ENCODE measurements around the gene WDR4. TPM values are rescaled to one million over a fixed set of nuclear protein-coding genes. Genes with fewer than 3 reads are reported as not detected.

WDR4 gene
- total and polyA plus RNA-seq, 2 experiments from 2014 or later = 22.5 to 50.2 TPM

DNA sequence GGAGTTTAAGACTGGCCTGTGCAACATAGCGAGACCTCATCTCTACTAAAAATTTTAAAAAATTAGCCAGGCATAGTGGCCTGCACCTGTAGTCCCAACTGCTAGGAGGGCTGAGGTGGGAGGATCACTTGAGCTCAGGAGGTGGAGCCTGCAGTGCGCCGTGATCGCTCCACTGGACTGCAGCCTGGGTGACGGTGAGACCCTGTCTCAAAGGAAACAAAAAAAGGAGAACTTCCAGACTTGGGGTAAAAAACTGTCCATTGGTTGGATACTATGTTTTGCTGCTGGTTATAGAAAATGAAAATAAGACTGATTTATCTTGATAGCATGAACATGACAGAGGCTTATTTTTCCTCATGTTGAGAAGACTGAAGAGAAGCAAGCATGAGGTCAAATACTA, 79.4 kb downstream of the WDR4 start (continued):
- TF ChIP-seq EZH2phosphoT487 (IDR thresholded peaks at IDR 0.05; ENCODE audit: unreplicated experiment) = no peak

DNA sequence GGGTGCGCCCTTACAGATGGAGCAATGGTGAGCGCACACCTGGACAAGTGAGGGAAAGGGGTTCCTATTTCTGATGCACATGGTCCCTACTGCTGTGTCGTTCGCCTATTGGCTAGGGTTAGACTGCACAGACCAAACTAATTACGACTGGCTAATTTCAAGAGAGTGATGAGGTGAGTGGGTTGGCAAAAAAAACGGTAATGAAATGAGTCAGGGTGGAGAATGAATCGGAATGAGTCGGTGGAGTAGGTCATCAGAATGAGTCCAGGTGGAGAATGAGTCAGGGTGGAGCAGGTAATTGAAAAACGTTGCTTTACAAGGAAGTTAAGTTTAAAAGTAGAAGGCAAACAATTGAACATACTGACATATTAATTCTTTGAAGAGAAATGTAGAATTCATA, 79.8 kb downstream of the WDR4 start:
- DNase-seq (ENCODE audit: low spot score) (no peak), ATAC-seq (no peak)
- H3K36me3 Mint-ChIP-seq (ENCODE audit: low read depth) = no peaks in the 10 kb centered on the region
- Histone ChIP-seq H3K36me3 (ENCODE audit: insufficient read depth) (no peaks in the 10 kb centered on the region), H3K4me1 (ENCODE audit: insufficient read depth) (peaks cover 26% of the 10 kb centered on the region), H3K79me2 (replicated peaks; ENCODE audit: insufficient read depth) (no peaks in the 10 kb centered on the region), H3K4me3 (no peak overlapping the region), H2AFZ (no peak overlapping the region), H3F3A (replicated peaks; ENCODE audit: low read depth) (peaks cover 4% of the 10 kb centered on the region; the same call in 1 of the 2 replicates), H3K27ac (ENCODE audit: low read depth) (no peak overlapping the region), H4K20me1 (replicated peaks; ENCODE audit: insufficient read depth) (no peaks in the 10 kb centered on the region), H3K27me3 (ENCODE audit: insufficient read depth) (no peaks in the 10 kb centered on the region), H3K9me2 (ENCODE audit: insufficient read depth) (peaks cover 7% of the 10 kb centered on the region; the same call in 1 of the 2 replicates), H3K4me2 (no peak overlapping the region)
- H3K27me3 Mint-ChIP-seq (ENCODE audit: insufficient read depth, low read depth, poor library complexity) = peaks cover 6% of the 10 kb centered on the region
- peaks cover 26% of the 10 kb centered on the region for H3K4me1 Mint-ChIP-seq
- no peak overlapping the region for H3K4me3 Mint-ChIP-seq
- TF ChIP-seq NANOG (IDR thresholded peaks at IDR 0.05; ENCODE audit: borderline replicate concordance) (no peak), EZH2phosphoT487 (IDR thresholded peaks at IDR 0.05; ENCODE audit: unreplicated experiment) (no peak), ZNF114 (CRISPR knock-in tag; IDR thresholded peaks at IDR 0.05) (no peak), EZH2 (IDR thresholded peaks at IDR 0.05; ENCODE audit: low read depth, unreplicated experiment) (no peak), STAT1 (IDR thresholded peaks at IDR 0.05; ENCODE audit: unreplicated experiment) (no peak), CREB1 (CRISPR knock-in tag; IDR thresholded peaks at IDR 0.05; ENCODE audit: low read depth) (no peak), POLR2AphosphoS5 (IDR thresholded peaks at IDR 0.05; ENCODE audit: low read depth) (no peak), ZNF331 (CRISPR knock-in tag; IDR thresholded peaks at IDR 0.05; ENCODE audit: low read depth) (no peak), JUNB (IDR thresholded peaks at IDR 0.05; ENCODE audit: unreplicated experiment) (no peak)
- TF ChIP-seq, protein P1, sequence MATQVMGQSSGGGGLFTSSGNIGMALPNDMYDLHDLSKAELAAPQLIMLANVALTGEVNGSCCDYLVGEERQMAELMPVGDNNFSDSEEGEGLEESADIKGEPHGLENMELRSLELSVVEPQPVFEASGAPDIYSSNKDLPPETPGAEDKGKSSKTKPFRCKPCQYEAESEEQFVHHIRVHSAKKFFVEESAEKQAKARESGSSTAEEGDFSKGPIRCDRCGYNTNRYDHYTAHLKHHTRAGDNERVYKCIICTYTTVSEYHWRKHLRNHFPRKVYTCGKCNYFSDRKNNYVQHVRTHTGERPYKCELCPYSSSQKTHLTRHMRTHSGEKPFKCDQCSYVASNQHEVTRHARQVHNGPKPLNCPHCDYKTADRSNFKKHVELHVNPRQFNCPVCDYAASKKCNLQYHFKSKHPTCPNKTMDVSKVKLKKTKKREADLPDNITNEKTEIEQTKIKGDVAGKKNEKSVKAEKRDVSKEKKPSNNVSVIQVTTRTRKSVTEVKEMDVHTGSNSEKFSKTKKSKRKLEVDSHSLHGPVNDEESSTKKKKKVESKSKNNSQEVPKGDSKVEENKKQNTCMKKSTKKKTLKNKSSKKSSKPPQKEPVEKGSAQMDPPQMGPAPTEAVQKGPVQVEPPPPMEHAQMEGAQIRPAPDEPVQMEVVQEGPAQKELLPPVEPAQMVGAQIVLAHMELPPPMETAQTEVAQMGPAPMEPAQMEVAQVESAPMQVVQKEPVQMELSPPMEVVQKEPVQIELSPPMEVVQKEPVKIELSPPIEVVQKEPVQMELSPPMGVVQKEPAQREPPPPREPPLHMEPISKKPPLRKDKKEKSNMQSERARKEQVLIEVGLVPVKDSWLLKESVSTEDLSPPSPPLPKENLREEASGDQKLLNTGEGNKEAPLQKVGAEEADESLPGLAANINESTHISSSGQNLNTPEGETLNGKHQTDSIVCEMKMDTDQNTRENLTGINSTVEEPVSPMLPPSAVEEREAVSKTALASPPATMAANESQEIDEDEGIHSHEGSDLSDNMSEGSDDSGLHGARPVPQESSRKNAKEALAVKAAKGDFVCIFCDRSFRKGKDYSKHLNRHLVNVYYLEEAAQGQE (IDR thresholded peaks at IDR 0.05; ENCODE audit: unreplicated experiment) = no peak
- TF ChIP-seq, protein P2, sequence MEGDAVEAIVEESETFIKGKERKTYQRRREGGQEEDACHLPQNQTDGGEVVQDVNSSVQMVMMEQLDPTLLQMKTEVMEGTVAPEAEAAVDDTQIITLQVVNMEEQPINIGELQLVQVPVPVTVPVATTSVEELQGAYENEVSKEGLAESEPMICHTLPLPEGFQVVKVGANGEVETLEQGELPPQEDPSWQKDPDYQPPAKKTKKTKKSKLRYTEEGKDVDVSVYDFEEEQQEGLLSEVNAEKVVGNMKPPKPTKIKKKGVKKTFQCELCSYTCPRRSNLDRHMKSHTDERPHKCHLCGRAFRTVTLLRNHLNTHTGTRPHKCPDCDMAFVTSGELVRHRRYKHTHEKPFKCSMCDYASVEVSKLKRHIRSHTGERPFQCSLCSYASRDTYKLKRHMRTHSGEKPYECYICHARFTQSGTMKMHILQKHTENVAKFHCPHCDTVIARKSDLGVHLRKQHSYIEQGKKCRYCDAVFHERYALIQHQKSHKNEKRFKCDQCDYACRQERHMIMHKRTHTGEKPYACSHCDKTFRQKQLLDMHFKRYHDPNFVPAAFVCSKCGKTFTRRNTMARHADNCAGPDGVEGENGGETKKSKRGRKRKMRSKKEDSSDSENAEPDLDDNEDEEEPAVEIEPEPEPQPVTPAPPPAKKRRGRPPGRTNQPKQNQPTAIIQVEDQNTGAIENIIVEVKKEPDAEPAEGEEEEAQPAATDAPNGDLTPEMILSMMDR (conservative IDR thresholded peaks at IDR 0.05; ENCODE audit: low read depth in 2 of 2) = no peak
- TF ChIP-seq, protein P3, sequence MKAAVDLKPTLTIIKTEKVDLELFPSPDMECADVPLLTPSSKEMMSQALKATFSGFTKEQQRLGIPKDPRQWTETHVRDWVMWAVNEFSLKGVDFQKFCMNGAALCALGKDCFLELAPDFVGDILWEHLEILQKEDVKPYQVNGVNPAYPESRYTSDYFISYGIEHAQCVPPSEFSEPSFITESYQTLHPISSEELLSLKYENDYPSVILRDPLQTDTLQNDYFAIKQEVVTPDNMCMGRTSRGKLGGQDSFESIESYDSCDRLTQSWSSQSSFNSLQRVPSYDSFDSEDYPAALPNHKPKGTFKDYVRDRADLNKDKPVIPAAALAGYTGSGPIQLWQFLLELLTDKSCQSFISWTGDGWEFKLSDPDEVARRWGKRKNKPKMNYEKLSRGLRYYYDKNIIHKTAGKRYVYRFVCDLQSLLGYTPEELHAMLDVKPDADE (IDR thresholded peaks at IDR 0.05) = no peak
- TF ChIP-seq, protein P4, sequence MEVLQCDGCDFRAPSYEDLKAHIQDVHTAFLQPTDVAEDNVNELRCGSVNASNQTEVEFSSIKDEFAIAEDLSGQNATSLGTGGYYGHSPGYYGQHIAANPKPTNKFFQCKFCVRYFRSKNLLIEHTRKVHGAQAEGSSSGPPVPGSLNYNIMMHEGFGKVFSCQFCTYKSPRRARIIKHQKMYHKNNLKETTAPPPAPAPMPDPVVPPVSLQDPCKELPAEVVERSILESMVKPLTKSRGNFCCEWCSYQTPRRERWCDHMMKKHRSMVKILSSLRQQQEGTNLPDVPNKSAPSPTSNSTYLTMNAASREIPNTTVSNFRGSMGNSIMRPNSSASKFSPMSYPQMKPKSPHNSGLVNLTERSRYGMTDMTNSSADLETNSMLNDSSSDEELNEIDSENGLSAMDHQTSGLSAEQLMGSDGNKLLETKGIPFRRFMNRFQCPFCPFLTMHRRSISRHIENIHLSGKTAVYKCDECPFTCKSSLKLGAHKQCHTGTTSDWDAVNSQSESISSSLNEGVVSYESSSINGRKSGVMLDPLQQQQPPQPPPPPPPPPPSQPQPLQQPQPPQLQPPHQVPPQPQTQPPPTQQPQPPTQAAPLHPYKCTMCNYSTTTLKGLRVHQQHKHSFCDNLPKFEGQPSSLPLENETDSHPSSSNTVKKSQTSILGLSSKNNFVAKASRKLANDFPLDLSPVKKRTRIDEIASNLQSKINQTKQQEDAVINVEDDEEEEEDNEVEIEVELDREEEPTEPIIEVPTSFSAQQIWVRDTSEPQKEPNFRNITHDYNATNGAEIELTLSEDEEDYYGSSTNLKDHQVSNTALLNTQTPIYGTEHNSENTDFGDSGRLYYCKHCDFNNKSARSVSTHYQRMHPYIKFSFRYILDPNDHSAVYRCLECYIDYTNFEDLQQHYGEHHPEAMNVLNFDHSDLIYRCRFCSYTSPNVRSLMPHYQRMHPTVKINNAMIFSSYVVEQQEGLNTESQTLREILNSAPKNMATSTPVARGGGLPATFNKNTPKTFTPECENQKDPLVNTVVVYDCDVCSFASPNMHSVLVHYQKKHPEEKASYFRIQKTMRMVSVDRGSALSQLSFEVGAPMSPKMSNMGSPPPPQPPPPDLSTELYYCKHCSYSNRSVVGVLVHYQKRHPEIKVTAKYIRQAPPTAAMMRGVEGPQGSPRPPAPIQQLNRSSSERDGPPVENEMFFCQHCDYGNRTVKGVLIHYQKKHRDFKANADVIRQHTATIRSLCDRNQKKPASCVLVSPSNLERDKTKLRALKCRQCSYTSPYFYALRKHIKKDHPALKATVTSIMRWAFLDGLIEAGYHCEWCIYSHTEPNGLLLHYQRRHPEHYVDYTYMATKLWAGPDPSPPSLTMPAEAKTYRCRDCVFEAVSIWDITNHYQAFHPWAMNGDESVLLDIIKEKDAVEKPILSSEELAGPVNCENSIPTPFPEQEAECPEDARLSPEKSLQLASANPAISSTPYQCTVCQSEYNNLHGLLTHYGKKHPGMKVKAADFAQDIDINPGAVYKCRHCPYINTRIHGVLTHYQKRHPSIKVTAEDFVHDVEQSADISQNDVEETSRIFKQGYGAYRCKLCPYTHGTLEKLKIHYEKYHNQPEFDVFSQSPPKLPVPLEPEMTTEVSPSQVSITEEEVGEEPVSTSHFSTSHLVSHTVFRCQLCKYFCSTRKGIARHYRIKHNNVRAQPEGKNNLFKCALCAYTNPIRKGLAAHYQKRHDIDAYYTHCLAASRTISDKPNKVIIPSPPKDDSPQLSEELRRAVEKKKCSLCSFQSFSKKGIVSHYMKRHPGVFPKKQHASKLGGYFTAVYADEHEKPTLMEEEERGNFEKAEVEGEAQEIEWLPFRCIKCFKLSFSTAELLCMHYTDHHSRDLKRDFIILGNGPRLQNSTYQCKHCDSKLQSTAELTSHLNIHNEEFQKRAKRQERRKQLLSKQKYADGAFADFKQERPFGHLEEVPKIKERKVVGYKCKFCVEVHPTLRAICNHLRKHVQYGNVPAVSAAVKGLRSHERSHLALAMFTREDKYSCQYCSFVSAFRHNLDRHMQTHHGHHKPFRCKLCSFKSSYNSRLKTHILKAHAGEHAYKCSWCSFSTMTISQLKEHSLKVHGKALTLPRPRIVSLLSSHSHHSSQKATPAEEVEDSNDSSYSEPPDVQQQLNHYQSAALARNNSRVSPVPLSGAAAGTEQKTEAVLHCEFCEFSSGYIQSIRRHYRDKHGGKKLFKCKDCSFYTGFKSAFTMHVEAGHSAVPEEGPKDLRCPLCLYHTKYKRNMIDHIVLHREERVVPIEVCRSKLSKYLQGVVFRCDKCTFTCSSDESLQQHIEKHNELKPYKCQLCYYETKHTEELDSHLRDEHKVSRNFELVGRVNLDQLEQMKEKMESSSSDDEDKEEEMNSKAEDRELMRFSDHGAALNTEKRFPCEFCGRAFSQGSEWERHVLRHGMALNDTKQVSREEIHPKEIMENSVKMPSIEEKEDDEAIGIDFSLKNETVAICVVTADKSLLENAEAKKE (CRISPR knock-in tag; IDR thresholded peaks at IDR 0.05) = no peak
- H3K27ac Mint-ChIP-seq = no peak overlapping the region
- no peaks in the 10 kb centered on the region for H3K9me3 Mint-ChIP-seq

Data from GM23338 (cell line).